ENCODE data around the gene DDN. TPM values are rescaled to one million over a fixed set of nuclear protein-coding genes. Genes with fewer than 3 reads are reported as not detected.

Gene DDN
- total and polyA plus RNA-seq, 9 of the 15 experiments (the other 6 are each of a cell fraction or from before 2014, with no cell fraction given), result 0.03 to 3.6 (median 1.6) TPM

- no peak for TF ChIP-seq CUX1 (CRISPR knock-in tag; IDR thresholded peaks at IDR 0.05)
- 0 out of 4 replicates have a peak, but pooled peaks of 1 of the 2 experiments have one; percentile 56 for TF ChIP-seq MLLT1 (IDR thresholded peaks at IDR 0.05)
- peak; percentile 20; the same call in 1 of the 2 replicates for TF ChIP-seq ATF4 (CRISPR knock-in tag; IDR thresholded peaks at IDR 0.05)
- TF ChIP-seq ZFP36 (IDR thresholded peaks at IDR 0.05; ENCODE audit: low read depth, low read length, partially characterized antibody), result no peak
- TF ChIP-seq RCOR1 (IDR thresholded peaks at IDR 0.05; ENCODE audit: borderline replicate concordance in 1 of 2, low read depth in 2 of 2, low read length in 2 of 2), result peak in 1 of 2 experiments; percentile 55; a peak in 1 of 4 replicates
- 0 out of 4 replicates have a peak, but pooled peaks have one; percentile 8 to 11 for TF ChIP-seq NRF1 (conservative IDR thresholded peaks at IDR 0.05 in 1 of 2, IDR thresholded peaks at IDR 0.05 in 1 of 2)
- TF ChIP-seq GATAD2B (IDR thresholded peaks at IDR 0.05; ENCODE audit: borderline replicate concordance), result no peak
- TF ChIP-seq NFRKB (IDR thresholded peaks at IDR 0.05; ENCODE audit: low read depth), result 0 out of 2 replicates have a peak, but pooled peaks have one; percentile 51
- TF ChIP-seq PHF20 (IDR thresholded peaks at IDR 0.05; ENCODE audit: partially characterized antibody), result no peak
- peak; percentile 55; the same call in 1 of the 2 replicates for TF ChIP-seq ELF4 (CRISPR knock-in tag; IDR thresholded peaks at IDR 0.05)
- TF ChIP-seq TFAM (CRISPR knock-in tag; conservative IDR thresholded peaks at IDR 0.05), result no peak
- TF ChIP-seq HNRNPLL (IDR thresholded peaks at IDR 0.05; ENCODE audit: low read depth, low read length, poor library complexity, severe bottlenecking), result peak; percentile 45
- TF ChIP-seq U2AF2 (optimal IDR thresholded peaks at IDR 0.05; ENCODE audit: low read depth, low read length), result no peak
- TF ChIP-seq ZNF785 (CRISPR knock-in tag; IDR thresholded peaks at IDR 0.05), result no peak
- peak; percentile 56 for TF ChIP-seq DPF2 (IDR thresholded peaks at IDR 0.05)
- peak; percentile 99 for TF ChIP-seq ZNF444 (CRISPR knock-in tag; IDR thresholded peaks at IDR 0.05)
- no peak for TF ChIP-seq STAT5B (CRISPR knock-in tag; IDR thresholded peaks at IDR 0.05)
- TF ChIP-seq MAZ (CRISPR knock-in tag; conservative IDR thresholded peaks at IDR 0.05 in 1 of 2, IDR thresholded peaks at IDR 0.05 in 1 of 2), result peak; percentile 53 to 63; a peak in 2 of 4 replicates
- TF ChIP-seq ELF1 (tag; IDR thresholded peaks at IDR 0.05), result peak; percentile 58; the same call in 1 of the 2 replicates
- TF ChIP-seq LEF1 (IDR thresholded peaks at IDR 0.05), result peak; percentile 73; the same call in 1 of the 2 replicates
- no peak for TF ChIP-seq CXXC5 (CRISPR knock-in tag; IDR thresholded peaks at IDR 0.05)
These were observed 42.7 kb downstream of the DDN start (continued) for GRCh38 chr12:48956279-48957140.

Measured in K562 (cell line).